Suppressor macrophage (primary cell): ENCODE data around the gene SANBR.

ENCODE experiments used
- DNase-seq, 4 experiments: peaks; one replicate each; pipeline ENCODE4 v3.0.0-alpha.2; 2020 to 2022

SANBR gene

DNA sequence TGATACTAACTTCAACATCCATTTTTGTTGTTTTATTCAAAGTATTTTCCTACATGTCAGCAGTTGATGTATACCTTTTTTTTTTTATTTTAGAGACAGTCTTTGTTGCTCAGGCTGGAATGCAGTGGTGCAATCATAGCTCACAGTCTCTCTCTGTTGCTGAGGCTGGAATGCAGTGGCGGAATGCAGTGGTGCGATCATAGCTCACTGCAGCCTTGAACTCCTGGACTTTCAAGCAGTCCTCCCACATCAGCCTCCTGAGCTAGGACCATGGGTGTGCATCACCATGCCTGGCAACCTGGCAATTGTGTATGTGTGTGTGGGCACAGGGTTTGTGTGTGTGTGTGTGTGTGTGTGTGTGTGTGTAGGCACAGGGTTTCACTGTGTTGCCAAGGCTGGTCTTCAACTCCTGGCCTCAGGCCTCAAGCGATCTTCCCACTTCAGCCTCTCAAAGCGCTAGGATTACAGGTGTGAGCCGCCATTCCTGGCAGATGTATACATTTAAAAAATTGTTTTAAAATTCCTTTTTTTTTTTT, 24.8 kb downstream of the SANBR start:
- no peak for DNase-seq

- DNase-seq = no peak
Observed at GRCh38 chr2:61091485-61091884, 25.8 kb downstream of the SANBR start.

DNA sequence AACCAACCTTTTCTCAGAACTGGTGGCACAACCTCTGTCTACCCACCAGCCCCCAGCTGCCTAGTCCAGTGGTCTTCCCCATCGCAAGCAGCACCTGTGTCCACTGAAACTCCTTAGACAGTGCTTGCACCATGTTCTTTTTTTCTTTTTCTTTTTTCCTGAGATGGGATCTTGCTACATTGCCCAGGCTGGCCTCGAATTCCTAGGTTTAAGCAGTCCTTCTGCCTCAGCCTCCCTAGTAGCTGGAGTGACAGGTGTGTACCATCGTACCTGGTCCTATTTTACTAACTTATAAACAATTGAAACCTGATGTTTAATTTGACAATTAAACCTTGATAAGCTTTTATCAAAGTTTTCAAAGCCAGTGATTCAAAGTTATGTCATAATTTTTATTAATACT, 30.8 kb downstream of the SANBR start:
- DNase-seq = no peak

DNA sequence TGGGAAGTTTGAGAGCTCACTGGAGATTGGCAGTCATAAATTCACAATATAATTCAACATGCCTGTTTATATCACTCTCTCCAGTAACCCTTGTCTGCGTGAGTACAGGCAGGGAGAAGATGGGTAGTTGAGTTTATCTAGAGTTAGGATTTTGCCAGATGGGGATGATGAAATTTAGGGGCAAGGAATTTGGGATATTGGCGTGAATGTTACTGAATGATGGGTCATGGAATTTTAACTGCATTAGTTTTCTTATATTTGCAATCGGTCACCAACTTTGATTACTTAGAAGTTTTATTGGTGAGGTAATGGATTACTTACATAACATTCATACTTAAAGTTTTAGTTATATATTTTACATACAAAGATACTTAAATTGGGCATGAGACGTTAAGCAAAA, 35.1 kb downstream of the SANBR start:
- DNase-seq = no peak

- DNase-seq = no peak
Observed at GRCh38 chr2:61109291-61109690, 43.6 kb downstream of the SANBR start.

DNA sequence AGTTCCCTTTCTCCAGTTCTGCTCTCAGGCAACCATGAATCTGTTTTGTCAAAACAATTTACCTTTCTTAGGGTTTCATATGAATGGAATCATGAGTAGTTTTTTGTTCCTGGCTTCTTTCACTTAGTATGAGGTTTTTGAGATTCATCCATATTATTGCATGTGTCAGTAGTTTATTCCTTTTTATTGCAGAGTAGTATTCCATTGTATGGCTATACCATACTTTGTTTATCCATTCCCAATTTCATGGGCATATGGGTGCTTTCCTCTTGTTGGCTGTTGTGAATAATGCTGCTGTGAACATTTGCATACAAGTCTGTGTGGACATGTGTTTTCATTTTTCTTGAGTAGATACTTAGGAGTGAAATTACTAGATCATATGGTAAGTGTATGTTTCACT, 46.0 kb downstream of the SANBR start:
- no peak for DNase-seq

DNA sequence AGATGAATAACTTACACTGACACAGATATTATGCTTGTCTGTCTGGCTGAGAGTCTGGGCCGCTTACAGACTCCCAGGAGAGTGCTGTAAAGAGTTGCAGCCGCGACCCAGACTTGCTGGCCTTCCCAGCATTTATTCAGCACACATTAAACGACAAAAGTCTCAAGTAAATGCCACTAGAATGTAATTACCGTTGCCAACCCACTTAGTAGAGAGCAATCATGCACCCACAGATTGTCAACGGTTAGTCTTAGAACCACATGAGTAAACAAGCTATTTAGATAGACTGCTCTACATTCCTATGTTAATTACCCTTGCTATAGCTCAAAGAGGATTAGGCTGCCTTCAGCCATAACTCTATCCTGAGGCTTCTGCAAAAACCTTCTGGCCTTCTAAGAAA, 48.5 kb downstream of the SANBR start:
- DNase-seq = no peak
